ENCODE data around the gene RBM6.
A peak's percentile ranks its signal among the peaks of the same experiment; 100 is the strongest.
"Not testable (repeated sequence)": the region's sequence is repeated elsewhere in the genome, so short reads cannot be mapped to it uniquely, and the experiment has no call there.

Gene RBM6

DNA sequence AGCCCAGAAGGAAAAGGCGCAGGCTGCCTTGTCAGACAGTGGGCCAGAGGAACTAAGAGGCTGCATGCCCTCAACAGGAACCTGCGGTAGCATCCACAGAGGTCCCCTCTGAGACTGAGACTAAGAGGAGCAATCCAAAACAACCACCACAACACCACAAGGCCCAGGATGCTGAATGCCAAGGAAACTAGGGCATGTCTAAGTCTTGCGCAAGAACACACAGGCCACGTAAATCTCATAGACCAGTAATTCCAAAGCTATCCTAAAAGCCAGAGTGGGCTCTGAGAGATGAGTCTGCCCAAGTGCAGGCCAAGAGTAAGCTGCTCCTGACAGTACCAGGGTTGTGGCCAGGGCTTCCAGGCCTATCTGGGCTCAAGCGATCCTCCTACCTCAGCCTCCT, 23.3 kb upstream of the RBM6 start:
- in situ Hi-C loops (cut with HindIII; ENCODE audit: low sequenced_read_pairs) = no loop called here

DNA sequence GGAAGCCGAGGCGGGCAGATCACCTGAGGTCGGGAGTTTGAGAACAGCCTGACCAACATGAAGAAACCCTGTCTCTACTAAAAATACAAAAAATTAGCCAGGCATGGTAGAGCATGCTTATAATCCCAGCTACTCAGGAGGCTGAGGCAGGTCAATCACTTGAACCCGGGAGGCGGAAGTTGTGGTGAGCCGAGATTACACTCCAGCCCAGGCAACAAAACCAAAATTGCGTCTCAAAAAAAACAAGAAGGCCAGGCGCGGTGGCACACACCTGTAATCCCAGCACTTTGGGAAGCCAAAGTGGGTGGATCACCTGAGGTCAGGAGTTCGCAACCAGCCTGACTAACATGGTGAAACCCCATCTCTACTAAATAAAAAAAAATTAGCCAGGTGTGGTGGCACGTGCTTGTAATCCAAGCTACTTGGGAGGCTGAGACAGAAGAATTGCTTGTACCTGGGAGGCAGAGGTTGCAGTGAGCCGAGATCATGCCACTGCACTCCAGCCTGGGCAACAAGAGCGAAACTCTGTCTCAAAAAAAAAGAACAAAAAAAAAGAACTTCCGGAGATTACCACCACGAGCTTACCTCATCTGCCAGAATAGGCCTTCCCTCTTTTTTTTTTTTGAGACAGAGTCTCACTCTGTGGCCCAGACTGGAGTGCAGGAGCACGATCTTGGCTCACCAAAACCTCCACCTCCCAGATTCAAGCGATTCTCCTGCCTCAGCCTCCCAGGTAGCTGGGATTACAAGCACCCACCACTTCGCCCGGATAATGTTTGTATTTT, 22.0 kb upstream of the RBM6 start:
- H3K4me3 ChIP-seq (ENCODE audit: low read depth, low read length); in situ Hi-C loops (cut with HindIII; ENCODE audit: low sequenced_read_pairs); DNase-seq (ENCODE audit: low read depth): not testable (repeated sequence)

More for the DNA sequence above, 23.3 kb upstream of the RBM6 start:
- DNase-seq (ENCODE audit: low read depth) = no peak
- no peak overlapping the region for H3K4me3 ChIP-seq (ENCODE audit: low read depth, low read length)
- TF ChIP-seq, protein P1, sequence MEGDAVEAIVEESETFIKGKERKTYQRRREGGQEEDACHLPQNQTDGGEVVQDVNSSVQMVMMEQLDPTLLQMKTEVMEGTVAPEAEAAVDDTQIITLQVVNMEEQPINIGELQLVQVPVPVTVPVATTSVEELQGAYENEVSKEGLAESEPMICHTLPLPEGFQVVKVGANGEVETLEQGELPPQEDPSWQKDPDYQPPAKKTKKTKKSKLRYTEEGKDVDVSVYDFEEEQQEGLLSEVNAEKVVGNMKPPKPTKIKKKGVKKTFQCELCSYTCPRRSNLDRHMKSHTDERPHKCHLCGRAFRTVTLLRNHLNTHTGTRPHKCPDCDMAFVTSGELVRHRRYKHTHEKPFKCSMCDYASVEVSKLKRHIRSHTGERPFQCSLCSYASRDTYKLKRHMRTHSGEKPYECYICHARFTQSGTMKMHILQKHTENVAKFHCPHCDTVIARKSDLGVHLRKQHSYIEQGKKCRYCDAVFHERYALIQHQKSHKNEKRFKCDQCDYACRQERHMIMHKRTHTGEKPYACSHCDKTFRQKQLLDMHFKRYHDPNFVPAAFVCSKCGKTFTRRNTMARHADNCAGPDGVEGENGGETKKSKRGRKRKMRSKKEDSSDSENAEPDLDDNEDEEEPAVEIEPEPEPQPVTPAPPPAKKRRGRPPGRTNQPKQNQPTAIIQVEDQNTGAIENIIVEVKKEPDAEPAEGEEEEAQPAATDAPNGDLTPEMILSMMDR (IDR thresholded peaks at IDR 0.05; ENCODE audit: low read depth, low read length, missing control alignments) = no peak

DNA sequence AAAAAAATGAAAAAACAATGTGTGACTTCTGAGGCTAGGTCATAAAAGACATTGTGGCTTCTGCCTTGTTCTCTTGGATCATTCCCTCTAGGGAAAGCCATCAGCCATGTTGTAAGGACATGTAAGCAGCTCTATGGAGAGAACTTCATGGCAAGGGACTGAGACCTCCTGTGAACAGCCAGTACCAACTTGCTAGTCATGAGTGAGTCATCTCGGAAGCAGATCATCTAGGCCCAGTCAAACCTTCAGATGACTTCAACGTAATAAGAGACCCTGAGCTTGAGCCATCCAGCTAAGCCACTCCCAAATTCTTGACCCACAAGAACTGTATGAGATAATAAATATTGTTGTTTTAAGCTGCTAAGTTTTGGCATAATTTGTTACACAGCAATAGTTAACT, 15.3 kb upstream of the RBM6 start:
- in situ Hi-C loops (cut with HindIII; ENCODE audit: low sequenced_read_pairs) = no loop called here
- no peak for DNase-seq (ENCODE audit: low read depth)

DNA sequence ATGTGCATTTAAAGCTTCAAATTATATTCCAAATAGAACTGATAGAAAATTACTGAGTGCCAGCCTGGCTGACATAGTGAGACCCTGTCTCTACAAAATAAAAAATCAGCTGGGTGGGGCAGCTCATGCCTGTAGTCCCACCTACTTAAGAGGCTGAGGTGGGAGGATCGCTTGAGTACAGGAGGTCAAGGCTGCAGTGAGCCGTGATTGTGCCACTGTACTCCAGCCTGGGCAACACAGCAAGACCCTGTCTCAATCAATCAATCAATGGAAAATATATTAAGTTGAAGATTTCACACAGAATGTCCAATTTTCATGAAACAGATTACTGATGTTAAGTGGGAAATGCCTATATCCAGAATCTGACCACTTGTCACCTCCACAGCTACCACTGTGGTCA, 14.5 kb upstream of the RBM6 start:
- TF ChIP-seq, protein P1 (IDR thresholded peaks at IDR 0.05; ENCODE audit: low read depth, low read length, missing control alignments) = no peak
- H3K4me3 ChIP-seq (ENCODE audit: low read depth, low read length) = no peak overlapping the region
- in situ Hi-C loops (cut with HindIII; ENCODE audit: low sequenced_read_pairs) = no loop called here
- DNase-seq (ENCODE audit: low read depth) = no peak

More for the DNA sequence above, 15.3 kb upstream of the RBM6 start:
- no peak overlapping the region for H3K4me3 ChIP-seq (ENCODE audit: low read depth, low read length)
- TF ChIP-seq, protein P1 (IDR thresholded peaks at IDR 0.05; ENCODE audit: low read depth, low read length, missing control alignments) = no peak

DNA sequence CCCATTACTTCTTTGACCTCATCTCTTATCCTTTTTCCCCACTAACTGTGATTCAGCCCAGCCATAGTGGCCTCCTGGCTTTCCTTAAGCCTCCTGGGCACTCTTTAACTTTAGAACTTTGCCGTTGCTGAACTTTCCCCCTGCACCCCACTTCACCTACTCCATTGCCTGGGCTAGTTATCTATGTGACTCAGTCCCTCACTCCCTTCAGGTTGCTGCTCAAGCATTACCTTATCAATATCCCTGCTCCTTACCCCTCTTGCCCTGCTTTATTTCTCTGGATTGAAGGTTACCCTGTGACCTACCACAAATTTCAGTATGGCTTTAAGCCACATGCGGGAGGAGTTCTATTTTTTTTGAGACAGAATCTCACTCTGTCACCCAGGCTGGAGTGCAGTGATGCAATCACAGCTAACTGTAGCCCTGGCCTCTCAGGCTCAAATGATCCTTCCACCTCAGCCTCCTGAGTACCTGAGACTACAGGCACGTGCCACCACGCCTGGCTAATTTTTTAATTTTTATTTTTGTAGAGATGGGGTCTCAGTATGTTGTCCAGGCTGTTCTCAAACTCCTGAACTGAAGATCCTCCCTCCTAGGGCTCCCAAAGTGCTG, 13.7 kb upstream of the RBM6 start:
- DNase-seq (ENCODE audit: low read depth) = no peak
- TF ChIP-seq, protein P1 (IDR thresholded peaks at IDR 0.05; ENCODE audit: low read depth, low read length, missing control alignments) = no peak
- H3K4me3 ChIP-seq (ENCODE audit: low read depth, low read length) = no peak overlapping the region
- in situ Hi-C loops (cut with HindIII; ENCODE audit: low sequenced_read_pairs) = no loop called here

DNA sequence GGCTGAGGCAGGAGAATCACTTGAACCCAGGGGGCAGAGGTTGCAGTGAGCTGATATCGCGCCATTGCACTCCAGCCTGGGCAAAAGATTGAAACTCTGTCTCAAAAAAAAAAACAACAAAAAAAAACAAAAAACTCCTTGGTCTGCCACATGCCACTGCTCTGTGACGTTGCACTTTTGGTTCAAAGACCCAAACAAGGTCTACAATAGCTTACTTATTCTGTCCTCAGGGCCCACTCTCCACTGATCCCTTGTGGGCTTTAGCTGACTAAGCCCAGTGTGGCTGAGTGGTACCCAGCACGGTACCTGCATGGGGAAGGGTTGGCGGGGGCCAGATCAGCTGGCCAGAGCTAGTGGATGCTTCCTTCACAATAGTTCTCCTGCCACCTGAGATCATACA, 12.2 kb upstream of the RBM6 start:
- TF ChIP-seq, protein P1 (IDR thresholded peaks at IDR 0.05; ENCODE audit: low read depth, low read length, missing control alignments) = no peak
- H3K4me3 ChIP-seq (ENCODE audit: low read depth, low read length) = no peak overlapping the region
- in situ Hi-C loops (cut with HindIII; ENCODE audit: low sequenced_read_pairs) = no loop called here
- DNase-seq (ENCODE audit: low read depth) = no peak

DNA sequence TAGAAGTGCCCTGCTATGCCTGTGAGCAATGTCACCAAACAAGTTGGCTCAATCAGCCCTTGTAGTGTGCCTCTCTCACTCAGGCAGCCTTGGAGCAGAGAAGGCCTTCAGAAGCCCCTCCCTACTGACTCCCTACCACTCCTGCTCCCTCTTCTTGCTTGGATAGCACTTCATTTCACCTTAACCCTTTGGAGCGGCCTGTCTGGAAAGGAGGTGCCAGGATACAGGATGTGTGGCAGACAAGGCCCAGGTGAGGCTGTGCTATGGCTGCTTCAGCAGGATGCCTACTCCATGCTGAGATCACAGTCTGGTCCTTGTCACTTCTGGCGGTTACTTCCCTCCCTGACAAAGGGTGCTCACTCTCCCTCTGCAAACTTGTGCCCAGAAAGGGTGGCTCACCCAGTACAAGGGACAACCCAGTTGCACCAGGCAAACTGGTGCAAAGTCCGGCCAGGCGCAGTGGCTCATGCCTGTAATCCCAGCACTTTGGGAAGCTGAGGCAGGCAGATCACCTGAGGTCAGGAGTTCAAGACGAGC, 11.4 kb upstream of the RBM6 start:
- TF ChIP-seq, protein P1 (IDR thresholded peaks at IDR 0.05; ENCODE audit: low read depth, low read length, missing control alignments) = no peak
- in situ Hi-C loops (cut with HindIII; ENCODE audit: low sequenced_read_pairs) = no loop called here
- no peak for DNase-seq (ENCODE audit: low read depth)
- peak overlapping the region; percentile 80 for H3K4me3 ChIP-seq (ENCODE audit: low read depth, low read length)

Measured in astrocyte of the cerebellum (primary cell).